Endodermal cell (in vitro differentiated cells): Measurements from ENCODE around the gene ADSS1. TPM values are rescaled to one million over a fixed set of nuclear protein-coding genes. Genes with fewer than 3 reads are reported as not detected.

Experiments
- DNase-seq: peaks from one replicate; pipeline ENCODE4 v3.0.0-alpha.2; 2017
- H3K27ac ChIP-seq: 2 replicates; pipeline ENCODE4 v1.5.1; 2013; ENCODE audit warnings: mild to moderate bottlenecking, low read depth, low read length, moderate library complexity
- H3K27me3 ChIP-seq: 2 replicates; pipeline ENCODE4 v1.6.1; 2013; ENCODE audit warnings: mild to moderate bottlenecking, low read length, moderate library complexity; ENCODE audit not compliant: insufficient read depth, control insufficient read depth, poor library complexity, severe bottlenecking
- H3K36me3 ChIP-seq: 2 replicates; pipeline ENCODE4 v1.7.0; 2013; ENCODE audit warnings: mild to moderate bottlenecking, low read length, moderate library complexity; ENCODE audit not compliant: control insufficient read depth, insufficient read depth
- H3K4me1 ChIP-seq: one replicate; pipeline ENCODE4 v1.7.0; 2013; ENCODE audit warnings: low read length; ENCODE audit not compliant: control insufficient read depth, insufficient read depth
- H3K4me3 ChIP-seq: 2 replicates; pipeline ENCODE4 v1.5.1; 2013; ENCODE audit warnings: mild to moderate bottlenecking, low read length, moderate library complexity
- H3K9ac ChIP-seq: 2 replicates; pipeline ENCODE4 v1.6.1; 2013; ENCODE audit warnings: mild to moderate bottlenecking, low read length, moderate library complexity; ENCODE audit not compliant: poor library complexity, severe bottlenecking; ENCODE audit errors: extremely low read depth
- H3K9me3 ChIP-seq: 2 replicates; pipeline ENCODE4 v1.6.1; 2013; ENCODE audit warnings: mild to moderate bottlenecking, low read length, moderate library complexity; ENCODE audit not compliant: control insufficient read depth
- H3K27ac Mint-ChIP-seq: 2 replicates; pipeline ENCODE4 v1.8.0; 2020; ENCODE audit warnings: mixed read lengths
- H3K27me3 Mint-ChIP-seq: 2 replicates; pipeline ENCODE4 v1.8.0; 2021; ENCODE audit warnings: mild to moderate bottlenecking, mixed read lengths; ENCODE audit not compliant: insufficient read depth
- H3K36me3 Mint-ChIP-seq: 2 replicates; pipeline ENCODE4 v1.8.0; 2020; ENCODE audit warnings: low read depth, mixed read lengths
- H3K4me1 Mint-ChIP-seq: 2 replicates; pipeline ENCODE4 v1.8.0; 2020; ENCODE audit warnings: mixed read lengths
- H3K4me3 Mint-ChIP-seq: 2 replicates; pipeline ENCODE4 v1.8.0; 2020; ENCODE audit warnings: mild to moderate bottlenecking, moderate library complexity, mixed read lengths
- H3K9me3 Mint-ChIP-seq: 2 replicates; pipeline ENCODE4 v1.8.0; 2020; ENCODE audit warnings: mild to moderate bottlenecking, mixed read lengths
- CTCF ChIP-seq: fragments of 200-600 bp; sonication (generic); conservative IDR thresholded peaks from 2 replicates; pipeline ENCODE4 v1.5.0; 2021; ENCODE audit warnings: antibody characterized with exemption, mild to moderate bottlenecking
- WGBS, 2 experiments: methylation state at CpG; one replicate each; pipeline versions ENCODE4 v1.1.5 to v1.1.7; 2013; ENCODE audit warnings: missing lambda C conversion rate in 2 of 2, mixed read lengths in 1 of 2; ENCODE audit not compliant: insufficient coverage in 1 of 2, insufficient read length in 1 of 2; 5-methylcytosine and 5-hydroxymethylcytosine counted together
- total RNA-seq, 2 donors: library from RNA; stranded (reverse); fragmentation: NEBNext Ultra II Directional in 1 of 2; extraction: Animal tissue kit (Norgen Biotek cat#: 25700) in 1 of 2; gene quantifications; 2 replicates in 1 of 2; 3 replicates in 1 of 2; pipeline ENCODE4 v1.2.1, GENCODE V29; 2021

ADSS1 gene
- total RNA-seq, 2 donors from 2014 or later = 15.8 to 31.0 TPM

GRCh38 chr14:104766863-104767633, 43.0 kb downstream of the ADSS1 start:
- Mint-ChIP-seq H3K27ac (no peak overlapping the region), H3K27me3 (no peaks in the 10 kb centered on the region)
- no peak overlapping the region for H3K27ac ChIP-seq

DNA sequence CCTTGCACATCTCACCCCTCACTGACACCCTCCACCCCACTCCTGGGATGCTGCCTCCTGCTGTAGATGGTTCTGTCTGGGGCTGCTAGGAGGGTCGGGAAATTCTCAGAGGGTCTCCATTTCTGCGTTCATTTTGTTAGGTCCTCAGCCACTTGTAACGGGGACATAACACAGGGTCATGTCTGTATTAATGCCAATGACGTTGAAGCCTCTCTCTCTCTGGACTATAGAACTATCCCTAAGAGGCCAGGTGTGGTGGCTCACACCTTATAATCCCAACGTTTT, 43.5 kb downstream of the ADSS1 start:
- Mint-ChIP-seq H3K27ac (no peak overlapping the region), H3K36me3 (peaks cover 52% of the 10 kb centered on the region), H3K4me3 (no peak overlapping the region)

More at GRCh38 chr14:104766863-104767633, 43.0 kb downstream of the ADSS1 start:
- peak overlapping the region; percentile 37 for H3K4me3 Mint-ChIP-seq
- no peaks in the 10 kb centered on the region for H3K27me3 ChIP-seq
- TF ChIP-seq CTCF = no peak
- H3K9me3 Mint-ChIP-seq = peaks cover 25% of the 10 kb centered on the region
- peaks cover 18% of the 10 kb centered on the region for H3K9me3 ChIP-seq
- no peak overlapping the region for H3K9ac ChIP-seq
- peak overlapping the region; percentile 42 for H3K4me3 ChIP-seq
- peaks cover 50% of the 10 kb centered on the region for H3K36me3 Mint-ChIP-seq
- peaks cover 3% of the 10 kb centered on the region for H3K4me1 Mint-ChIP-seq
- H3K4me1 ChIP-seq = no peaks in the 10 kb centered on the region
- peaks cover 25% of the 10 kb centered on the region for H3K36me3 ChIP-seq
- no peak for DNase-seq
- WGBS, 2 experiments = 96 to 97% methylated on average over 9 to 14 of the region's 15 CpGs

More for the DNA sequence above, 43.5 kb downstream of the ADSS1 start:
- Mint-ChIP-seq H3K27me3 (no peaks in the 10 kb centered on the region), H3K9me3 (peaks cover 27% of the 10 kb centered on the region), H3K4me1 (peaks cover 3% of the 10 kb centered on the region)
- Histone ChIP-seq H3K36me3 (peaks cover 26% of the 10 kb centered on the region), H3K9ac (no peak overlapping the region), H3K9me3 (peaks cover 18% of the 10 kb centered on the region), H3K27ac (no peak overlapping the region), H3K4me3 (no peak overlapping the region), H3K27me3 (no peaks in the 10 kb centered on the region), H3K4me1 (no peaks in the 10 kb centered on the region)
- no peak for DNase-seq
- WGBS, 2 experiments = 89 to 97% methylated on average over 4 to 5 of the region's 5 CpGs
- no peak for TF ChIP-seq CTCF
